Jurkat, Clone E6-1 (cell line): ENCODE results near the gene FLRT2.

Source experiments
- DNase-seq: peaks from one replicate; pipeline ENCODE4 v3.0.0-alpha.2; 2011; ENCODE audit warnings: low read depth, low spot score
- H3K4me3 ChIP-seq: 2 replicates; pipeline ENCODE4 v1.5.1; 2011; ENCODE audit warnings: mild to moderate bottlenecking, low read length, control low read depth, moderate library complexity

The FLRT2 gene

DNA sequence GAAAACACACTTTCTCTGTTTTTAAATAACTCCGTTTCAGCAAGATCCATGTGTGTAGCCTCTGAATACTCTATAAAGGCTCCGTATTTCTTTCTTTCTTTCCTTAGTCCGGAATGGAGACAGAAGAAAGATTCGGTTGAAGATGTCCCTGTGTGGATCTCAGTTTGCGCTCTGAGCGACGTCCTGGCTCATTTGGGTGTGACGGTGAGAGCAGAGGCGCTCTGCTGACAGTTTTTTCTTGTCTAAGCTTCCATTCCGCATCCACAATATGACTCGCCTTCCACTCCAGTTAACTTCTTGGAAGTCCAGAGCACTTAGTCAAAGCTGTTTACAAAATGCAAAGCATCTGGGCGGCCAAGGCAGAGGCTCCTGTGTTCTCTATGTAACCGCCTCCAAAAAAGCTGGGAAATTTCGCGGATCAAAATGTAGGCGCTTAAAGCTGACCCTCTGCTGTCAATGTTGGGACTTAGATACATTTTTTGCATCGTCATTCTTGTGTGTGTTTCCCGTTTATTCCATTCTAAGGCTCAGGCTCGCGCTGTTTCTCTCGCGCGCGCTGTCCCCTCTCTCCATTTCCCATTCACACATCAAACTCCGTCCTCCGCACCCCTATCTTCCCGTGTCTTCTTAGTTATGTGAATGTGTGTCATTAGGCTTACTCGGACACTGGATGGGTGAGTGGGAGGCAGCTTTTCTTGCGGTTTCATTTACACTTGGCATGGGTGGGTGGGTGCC is 880 bp upstream of the FLRT2 start:
- H3K4me3 ChIP-seq = no peak overlapping the region
- no peak for DNase-seq

DNA sequence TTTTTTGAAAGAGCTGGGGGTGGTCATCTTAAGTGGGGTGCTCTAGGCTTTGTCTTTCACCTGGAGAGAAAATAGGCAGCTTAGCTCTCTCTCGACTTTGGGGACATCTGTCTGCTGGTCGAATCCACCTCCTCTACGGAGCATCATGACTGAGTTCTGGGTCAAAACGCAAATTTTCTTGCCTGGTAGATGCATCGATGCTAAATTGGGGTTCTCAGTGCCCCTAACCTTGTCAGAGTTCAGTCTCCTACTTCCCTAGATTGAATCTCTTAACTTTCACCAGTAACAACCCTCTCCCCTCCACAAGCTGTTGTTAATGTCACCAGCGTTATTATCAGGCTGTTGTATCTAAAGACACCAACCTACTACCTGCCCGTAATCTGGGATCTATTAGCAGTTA is 682 bp downstream of the FLRT2 start:
- no peak for DNase-seq
- no peak overlapping the region for H3K4me3 ChIP-seq

DNA sequence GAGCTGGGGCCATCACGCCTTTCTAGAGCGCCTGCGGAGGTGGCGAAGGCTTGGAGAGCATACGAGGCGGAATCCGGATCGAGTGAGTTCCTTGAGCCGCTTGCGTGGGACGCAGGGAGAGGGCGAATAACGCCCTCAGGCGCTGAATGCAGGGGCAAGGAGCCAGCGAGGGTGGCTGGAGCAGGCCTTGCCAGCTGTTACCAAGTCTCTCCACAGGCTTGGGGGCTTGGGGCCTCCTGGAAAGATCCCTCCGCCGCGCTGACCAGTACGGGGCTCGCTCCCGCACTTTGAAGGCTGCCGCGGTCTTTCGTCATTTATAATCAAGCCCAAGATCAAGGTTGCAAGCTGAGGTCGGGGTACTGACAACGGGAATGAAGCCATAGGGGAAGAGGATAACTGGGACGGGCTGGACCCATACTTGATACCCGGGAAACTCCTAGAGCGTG is 1.2 kb downstream of the FLRT2 start:
- no peak for DNase-seq
- no peak overlapping the region for H3K4me3 ChIP-seq

DNA sequence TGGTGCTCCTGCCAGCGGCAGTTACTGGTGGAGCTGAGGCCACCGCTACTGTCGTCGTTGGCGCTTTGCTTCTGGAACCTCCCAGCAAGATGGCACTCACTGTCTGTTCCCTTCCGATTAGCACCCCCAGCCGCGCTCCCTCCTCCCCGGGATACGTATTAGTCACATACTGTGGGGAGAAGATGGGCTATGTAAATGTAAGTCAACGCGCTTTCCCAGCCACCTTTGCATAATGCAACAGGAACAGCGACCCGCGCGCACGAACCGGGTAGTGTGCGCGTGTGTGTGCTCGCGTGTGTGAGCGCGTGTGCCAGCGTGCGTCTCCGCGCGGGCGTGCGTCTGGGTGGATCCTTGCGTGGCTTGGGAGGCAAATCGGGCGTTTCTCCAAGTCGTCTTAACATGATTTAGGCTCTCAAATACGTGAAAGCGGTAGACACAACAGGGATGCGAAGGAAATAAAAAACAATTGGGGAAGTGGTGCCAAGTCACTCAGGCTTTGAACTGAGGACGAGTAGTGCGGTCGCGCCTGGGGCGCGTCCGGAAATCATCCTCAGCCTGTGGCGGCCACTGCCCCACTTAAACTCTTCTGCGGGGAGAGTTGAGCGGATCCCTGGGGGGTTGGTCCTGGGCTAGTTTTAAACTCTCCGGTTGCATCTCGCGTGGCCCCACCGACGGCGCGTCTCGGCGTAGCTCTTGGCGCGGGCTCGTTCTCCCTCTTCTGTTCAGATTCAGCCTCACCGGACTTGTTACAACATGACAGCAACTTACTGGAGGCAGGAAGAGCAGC is 1.8 kb downstream of the FLRT2 start:
- DNase-seq = no peak
- H3K4me3 ChIP-seq = no peak overlapping the region

DNA sequence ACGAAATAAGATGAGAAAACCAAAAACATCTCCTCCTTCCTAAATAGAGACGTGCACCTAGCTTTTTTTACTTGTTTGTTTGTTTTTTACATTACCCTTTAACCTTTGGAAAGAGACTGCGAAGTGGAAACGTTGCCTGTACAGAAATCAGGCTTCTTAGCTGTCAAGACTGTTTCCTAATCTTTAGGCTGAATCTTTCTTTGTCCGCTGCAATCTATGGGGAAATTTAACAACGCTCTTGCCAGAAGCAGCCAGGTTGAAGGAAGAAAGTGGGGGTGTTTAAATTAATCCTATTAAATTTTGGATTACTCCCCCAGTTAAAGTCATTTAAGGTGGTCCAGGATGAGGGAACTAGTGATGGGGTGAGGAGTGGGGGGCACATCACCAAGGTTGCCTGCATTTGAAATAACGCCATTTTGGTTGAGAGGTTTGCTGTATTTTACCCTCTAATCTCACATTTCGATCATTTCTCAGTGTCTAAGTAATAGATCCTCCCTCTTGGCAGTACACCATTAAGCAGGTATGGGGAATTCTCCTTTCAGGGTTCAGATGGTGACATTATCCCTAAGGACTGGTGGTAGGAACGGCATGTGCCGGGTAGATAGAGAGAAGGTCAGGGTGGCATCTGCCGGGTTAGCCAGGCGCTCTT is 2.6 kb downstream of the FLRT2 start:
- no peak for DNase-seq
- no peak overlapping the region for H3K4me3 ChIP-seq

DNA sequence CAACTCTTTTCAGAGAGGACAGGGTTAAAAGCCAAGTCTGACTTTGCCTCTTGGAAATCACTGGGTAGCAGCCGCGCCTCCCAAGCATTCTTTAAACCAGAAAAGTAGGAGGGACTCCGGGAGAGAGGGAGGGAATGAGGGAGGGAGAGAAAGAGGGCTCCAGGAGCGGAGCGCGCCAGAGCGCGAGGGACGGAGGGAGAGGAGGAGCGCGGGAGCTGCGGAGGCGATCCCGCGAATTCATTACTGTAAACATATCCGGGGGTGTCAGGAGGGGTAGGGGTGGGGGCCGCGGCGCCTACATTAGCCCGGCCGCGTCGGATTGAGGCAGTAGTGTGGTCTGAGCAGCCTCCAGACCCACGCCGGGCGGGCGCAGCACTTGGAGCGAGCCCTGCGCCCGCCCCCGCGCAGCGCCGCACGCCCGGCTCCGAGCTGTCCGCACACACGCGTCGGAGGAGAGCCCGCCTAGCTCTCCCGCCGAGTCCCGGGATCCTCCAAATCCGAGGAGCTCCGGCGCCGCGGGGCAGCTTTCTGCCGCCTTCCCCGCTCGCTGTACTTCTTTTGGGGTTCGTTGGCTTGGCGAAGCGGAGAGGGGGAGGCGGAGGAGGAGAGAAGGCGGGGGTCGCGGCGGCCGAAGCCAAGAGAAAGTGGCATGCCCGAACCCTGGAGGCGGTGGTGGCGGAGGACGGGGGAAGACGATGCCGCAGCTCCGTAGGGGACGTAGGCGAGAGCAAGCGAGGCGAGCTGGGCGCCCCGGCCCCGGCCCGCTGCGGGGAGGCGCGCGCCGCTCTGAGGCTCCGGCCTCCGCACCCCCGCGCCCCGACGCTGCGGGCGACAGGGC is 3.3 kb downstream of the FLRT2 start:
- DNase-seq = no peak
- H3K4me3 ChIP-seq = no peak overlapping the region

DNA sequence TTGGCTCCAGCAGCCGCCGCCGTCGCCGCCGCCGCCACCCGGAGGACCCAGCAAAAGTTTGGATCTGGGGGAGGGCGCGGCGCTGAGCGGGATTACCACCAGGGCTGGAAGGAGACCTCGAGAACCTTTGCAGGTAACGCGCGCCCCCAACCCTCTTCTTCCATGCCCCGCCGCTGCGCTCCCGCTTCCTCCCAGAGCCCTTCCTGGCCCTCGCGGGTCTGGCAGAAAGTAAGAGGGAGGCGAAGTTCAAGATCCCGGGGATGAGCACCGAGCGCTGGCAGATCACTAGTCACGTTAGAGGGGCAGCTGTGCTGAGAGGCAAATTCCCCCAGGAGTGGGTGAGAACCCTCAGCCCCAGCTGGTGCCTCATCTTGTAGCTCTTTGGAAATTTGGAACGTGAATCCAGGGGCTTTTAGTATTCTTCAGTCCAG is 3.9 kb downstream of the FLRT2 start:
- no peak overlapping the region for H3K4me3 ChIP-seq
- no peak for DNase-seq

DNA sequence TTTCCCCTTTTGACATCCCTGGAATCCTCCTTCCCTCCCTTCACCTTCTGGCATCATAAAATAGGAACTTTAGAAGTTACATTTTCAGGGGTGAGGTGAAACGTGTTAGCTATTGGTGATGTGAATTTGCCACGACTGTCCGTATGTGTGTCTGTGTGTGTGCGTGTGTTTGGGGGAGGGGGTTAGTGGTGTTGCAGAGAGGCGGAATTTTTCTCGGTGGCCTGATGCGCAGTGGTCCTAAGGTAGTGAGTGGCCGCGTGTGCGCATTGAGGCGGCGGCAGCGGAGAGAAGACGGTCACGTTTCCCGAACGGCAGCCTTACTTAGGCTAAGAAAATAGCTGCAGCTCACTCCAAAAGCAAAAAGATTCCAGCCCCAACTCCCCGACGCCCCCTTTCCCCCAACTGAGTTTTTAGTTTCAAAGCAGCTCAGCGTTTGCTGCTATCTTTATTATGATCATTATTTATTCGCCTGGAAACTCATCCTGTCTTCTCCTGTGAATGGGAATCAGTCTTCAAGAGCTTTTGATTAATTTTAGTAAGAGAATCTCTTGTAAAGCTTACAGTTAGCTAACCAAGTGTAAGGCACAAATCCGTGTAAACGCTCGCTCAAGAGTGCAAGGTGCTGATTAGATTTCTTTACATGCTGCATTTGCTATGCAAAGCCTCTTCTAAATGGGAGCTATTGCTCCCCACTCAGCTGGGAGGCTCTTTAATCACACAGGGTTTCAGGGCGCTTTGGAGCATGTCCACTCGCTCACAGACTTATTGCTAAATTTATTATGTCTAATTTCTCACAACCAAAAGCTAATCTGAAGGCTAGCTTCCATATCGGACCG is 4.7 kb downstream of the FLRT2 start:
- DNase-seq = no peak
- no peak overlapping the region for H3K4me3 ChIP-seq

DNA sequence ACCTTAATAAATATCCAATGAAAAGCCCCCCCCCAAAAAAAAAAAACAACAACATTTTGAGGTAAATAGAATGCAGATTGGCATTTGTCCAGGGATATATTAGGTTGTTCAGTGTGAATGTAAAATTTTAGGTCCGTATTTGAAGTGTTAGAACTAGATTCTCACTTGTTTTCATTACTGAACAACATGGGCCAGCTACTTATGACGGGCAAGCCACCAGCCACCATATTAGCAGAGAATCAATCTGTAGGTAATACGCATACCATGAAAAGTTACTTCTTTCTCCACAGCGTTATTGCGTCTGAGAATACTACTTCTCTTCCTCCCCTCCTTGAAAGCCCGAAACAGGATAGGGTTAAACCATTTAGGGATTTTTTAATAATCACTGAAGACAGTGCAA is 5.4 kb downstream of the FLRT2 start:
- H3K4me3 ChIP-seq = no peak overlapping the region
- DNase-seq = no peak

DNA sequence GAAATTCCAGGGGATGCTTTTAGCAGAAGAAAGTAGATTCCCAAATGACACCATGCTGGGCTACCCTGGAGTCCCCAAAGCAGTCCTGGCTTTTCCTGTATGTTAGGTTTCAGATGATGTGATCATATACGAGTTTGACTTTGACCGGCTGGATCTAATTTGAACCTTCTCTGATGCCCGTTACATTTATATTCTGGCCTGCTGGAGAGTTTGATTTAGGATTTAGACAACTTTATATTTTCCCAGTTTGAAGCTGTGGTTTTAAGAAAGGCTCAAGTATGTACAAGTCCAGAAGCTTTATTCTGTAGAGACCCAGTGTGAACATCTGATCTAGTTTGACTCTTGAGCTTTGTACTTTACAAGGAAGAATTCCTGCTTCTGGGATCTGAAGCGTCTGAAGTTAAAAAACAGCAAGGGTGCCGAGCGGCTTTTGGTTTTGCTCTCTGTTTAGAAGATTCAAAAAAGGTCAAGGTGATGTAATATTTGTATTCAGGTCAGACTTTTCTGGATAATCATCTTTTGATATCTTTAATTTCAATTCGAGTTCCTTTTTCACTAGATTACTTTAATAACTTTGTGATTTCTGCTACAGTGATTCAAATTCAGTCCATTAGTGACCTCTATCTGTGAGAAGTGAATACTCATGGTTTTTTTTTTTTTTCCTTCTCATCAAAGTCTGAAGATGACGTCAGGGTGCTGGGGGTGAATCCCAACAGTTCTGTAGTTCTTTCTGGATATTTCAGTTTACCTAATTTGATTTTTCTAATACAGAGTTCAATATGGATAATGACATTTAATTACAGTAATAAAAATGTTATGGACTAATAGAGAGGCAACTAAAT is 6.3 kb downstream of the FLRT2 start:
- DNase-seq = no peak

DNA sequence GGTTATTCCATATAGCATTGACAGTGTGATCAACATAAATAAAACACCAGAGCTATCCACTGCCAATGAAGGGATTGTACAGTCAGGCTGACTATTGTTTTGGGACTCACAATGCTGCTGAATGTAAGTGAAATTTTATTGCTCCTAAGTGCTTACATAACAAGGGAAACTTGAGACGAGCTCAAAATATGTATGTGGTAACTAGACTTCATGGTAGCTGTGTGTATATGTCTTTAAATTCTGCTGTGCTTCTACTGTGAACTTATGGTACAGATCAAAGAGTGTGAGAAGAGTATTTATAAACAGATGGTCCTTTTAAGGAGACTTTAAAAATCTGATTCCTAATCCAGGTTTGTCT is 6.9 kb downstream of the FLRT2 start:
- DNase-seq = no peak
- no peak overlapping the region for H3K4me3 ChIP-seq

More for the DNA sequence above, 6.3 kb downstream of the FLRT2 start:
- H3K4me3 ChIP-seq = no peak overlapping the region

DNA sequence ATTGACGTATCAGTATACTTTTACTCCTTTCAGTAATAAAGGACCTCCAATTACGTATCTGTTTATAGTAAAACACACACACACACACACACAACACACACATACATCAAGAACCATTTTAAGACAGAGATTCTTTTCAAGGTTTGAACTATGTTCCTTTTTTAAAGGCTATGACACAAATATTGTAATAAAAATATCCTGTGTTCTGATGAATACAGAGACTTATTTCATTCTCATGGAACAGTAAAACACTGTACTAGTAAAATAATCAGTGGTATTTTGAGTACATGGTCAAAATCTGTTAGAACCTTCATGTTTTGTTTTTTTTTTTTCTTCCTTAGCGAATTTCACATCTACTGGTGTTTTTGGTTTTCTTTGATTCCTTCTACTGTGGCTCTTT is 7.6 kb downstream of the FLRT2 start:
- H3K4me3 ChIP-seq = no peak overlapping the region
- DNase-seq = no peak

DNA sequence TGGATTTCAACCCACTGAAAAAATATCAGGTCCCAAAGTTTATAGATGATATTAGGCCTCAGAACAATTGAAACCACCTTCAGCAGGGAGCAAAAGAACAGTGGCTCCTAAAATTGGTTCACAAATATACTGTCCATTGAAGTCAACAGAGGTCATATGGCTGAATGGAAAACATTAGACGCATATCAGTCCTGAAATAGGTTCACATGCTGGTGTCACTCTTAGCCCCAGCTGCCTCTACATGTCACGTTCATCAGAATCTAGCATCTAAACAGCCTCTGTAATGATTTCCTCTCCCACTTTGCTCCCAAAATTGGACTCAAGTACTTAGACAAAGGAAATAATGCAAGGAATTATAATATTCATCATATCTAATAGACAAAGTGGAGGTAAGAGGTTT is 8.7 kb downstream of the FLRT2 start:
- H3K4me3 ChIP-seq = no peak overlapping the region
- no peak for DNase-seq

DNA sequence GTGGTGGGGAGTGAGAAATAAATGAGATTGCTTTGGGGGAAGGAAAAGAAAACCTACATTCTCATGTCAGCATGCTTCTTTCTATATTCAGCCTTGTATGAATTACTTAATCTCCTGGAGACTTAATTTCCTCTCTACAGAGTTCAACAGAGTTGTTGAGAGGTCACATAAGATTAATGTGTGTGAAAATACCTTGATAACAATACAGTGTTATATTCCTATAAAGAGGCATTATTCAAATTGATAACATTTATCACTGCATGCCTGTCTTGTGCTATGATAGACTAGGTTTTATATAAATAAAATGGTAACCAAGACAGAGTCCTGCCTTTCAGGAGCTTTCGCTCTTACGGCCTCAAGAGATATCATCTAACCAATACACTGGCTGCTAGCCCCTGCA is 9.6 kb downstream of the FLRT2 start:
- H3K4me3 ChIP-seq = no peak overlapping the region
- no peak for DNase-seq

DNA sequence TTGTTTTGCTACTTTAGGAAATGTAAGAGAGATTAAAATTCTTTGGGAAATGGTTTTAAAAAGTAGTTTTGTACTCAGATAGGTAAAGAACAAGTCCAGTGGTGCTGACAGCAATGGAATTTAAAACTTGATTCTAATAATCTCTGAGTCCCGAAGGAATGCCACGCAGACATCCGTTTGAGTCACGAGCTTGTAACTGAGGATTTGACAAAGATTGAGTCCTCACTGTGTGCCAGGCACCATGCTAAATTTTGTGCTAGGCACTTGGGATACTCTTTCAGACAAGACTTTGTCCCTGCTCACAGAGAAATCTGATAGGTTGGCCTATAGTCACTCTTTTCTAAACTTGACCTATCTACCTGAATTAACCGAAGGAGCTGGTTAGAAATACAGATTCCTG is 12.7 kb downstream of the FLRT2 start:
- no peak for DNase-seq
- H3K4me3 ChIP-seq = no peak overlapping the region

DNA sequence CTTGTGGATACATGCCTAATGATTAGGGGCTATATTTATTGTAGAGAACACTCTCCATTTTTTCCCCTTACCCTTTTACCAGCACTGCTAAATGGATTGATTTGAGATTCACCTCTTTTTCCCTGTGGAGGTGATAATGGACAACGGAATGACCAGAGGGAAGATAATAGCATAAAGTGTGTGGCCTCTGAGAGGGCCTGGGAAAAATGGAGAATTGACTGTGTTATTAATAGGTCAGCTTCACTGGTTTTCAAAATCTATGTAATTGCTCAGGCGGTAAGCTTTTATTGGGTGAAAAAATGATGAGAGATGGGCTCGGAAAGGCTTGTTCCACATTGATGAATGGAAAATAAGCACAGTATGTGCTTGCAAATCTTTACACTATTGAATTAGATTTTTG is 15.8 kb downstream of the FLRT2 start:
- H3K4me3 ChIP-seq = no peak overlapping the region
- DNase-seq = no peak

DNA sequence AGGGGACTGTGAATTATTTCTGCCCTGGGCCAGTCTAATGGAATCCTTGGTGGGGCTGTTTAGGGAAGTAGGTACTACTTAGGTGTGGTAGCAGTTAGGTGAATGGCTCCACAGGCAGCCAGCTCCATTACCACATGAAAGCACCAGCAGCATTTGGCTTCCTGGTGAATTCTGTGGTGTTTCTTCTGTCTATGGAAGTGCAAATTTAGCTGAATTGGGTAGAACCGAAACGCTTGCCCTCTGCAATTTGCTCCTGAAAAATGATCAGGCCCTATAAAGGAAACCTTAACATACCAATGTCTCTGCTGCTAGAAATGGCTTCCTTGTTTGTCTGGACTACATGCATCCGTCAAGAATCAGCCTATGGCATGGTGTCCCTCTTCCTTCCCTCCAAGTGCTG is 16.4 kb downstream of the FLRT2 start:
- no peak overlapping the region for H3K4me3 ChIP-seq
- no peak for DNase-seq

DNA sequence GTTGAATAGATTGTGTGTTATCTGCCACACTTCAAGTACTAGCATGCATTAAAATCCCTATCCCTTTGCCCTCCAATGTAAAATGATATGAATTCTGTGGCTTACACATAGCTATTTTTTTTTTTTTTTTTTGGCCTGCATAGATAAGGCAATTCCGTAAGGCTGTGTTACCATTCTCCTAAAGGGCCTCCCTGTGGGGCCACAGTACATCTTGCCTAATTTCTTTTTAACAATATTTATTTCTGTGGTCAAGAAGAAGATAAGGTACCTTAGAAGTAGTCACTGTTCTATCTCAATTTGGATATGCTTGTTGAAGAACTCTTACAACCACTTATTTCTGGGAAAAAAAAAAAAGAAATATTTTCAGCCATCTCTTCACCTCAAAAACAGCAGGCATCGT is 19.8 kb downstream of the FLRT2 start:
- no peak for DNase-seq
- H3K4me3 ChIP-seq = no peak overlapping the region
